ENCODE data around the gene MAP1LC3B. TPM values are rescaled to one million over a fixed set of nuclear protein-coding genes. Genes with fewer than 3 reads are reported as not detected.

MAP1LC3B gene
- total and polyA plus RNA-seq, 2 of the 8 experiments (the other 6 are each of a cell fraction or from before 2014, with no cell fraction given) = 29.5 to 48.5 TPM

DNA sequence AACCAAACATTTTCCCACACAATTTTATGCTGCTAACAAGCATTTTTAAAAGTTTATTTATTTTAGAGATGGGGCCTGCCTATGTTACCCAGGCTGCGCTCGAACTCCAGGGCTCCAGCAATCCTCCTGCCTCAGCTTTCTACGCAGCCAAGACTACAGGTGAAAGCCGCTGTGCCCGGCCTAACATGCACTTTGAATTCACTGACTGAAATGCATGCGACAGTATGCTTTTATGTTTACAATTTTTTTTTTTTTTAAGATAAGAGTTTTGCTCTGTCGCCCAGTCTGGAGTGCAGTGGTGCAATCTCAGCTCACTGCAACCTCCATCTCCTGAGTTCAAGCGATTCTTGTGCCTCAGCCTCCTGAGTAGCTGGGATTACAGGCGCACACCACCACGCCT, 47.8 kb downstream of the MAP1LC3B start:
- H3K79me2 ChIP-seq (ENCODE audit: control insufficient read depth in 1 of 2, insufficient read depth in 2 of 2, low read length in 2 of 2) = no peaks in the 10 kb centered on the region; a peak in 1 of 4 replicates
- no peak for TF ChIP-seq RXRA (IDR thresholded peaks at IDR 0.05; ENCODE audit: insufficient read depth, low read depth, low read length)
- TF ChIP-seq PHF8 (conservative IDR thresholded peaks at IDR 0.05; ENCODE audit: low read depth, low read length) = no peak
- no peak for TF ChIP-seq SP1 (IDR thresholded peaks at IDR 0.05; ENCODE audit: low read depth, low read length)
- TF ChIP-seq POLR2AphosphoS5 (IDR thresholded peaks at IDR 0.05; ENCODE audit: low read depth, low read length) = no peak
- TF ChIP-seq RFX5 (IDR thresholded peaks at IDR 0.05; ENCODE audit: borderline replicate concordance, low read depth, low read length) = no peak
- TF ChIP-seq YY1 (IDR thresholded peaks at IDR 0.05; ENCODE audit: low read depth, low read length) = no peak
- TF ChIP-seq CREB1 (IDR thresholded peaks at IDR 0.05) = no peak
- TF ChIP-seq RNF2 (IDR thresholded peaks at IDR 0.05; ENCODE audit: borderline replicate concordance, low read depth, low read length, missing control alignments, poor library complexity, severe bottlenecking) = no peak
- TF ChIP-seq, protein P1, sequence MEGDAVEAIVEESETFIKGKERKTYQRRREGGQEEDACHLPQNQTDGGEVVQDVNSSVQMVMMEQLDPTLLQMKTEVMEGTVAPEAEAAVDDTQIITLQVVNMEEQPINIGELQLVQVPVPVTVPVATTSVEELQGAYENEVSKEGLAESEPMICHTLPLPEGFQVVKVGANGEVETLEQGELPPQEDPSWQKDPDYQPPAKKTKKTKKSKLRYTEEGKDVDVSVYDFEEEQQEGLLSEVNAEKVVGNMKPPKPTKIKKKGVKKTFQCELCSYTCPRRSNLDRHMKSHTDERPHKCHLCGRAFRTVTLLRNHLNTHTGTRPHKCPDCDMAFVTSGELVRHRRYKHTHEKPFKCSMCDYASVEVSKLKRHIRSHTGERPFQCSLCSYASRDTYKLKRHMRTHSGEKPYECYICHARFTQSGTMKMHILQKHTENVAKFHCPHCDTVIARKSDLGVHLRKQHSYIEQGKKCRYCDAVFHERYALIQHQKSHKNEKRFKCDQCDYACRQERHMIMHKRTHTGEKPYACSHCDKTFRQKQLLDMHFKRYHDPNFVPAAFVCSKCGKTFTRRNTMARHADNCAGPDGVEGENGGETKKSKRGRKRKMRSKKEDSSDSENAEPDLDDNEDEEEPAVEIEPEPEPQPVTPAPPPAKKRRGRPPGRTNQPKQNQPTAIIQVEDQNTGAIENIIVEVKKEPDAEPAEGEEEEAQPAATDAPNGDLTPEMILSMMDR (IDR thresholded peaks at IDR 0.05; ENCODE audit: control extremely low read depth in 1 of 3, insufficient read depth in 1 of 3, low read depth in 1 of 3, low read length in 3 of 3) = no peak
- no peak for TF ChIP-seq JUN (IDR thresholded peaks at IDR 0.05; ENCODE audit: low read depth, low read length)
- no peak for TF ChIP-seq POLR2A (IDR thresholded peaks at IDR 0.05; ENCODE audit: control extremely low read depth in 1 of 2, low read depth in 2 of 2, low read length in 2 of 2)
- no peak for TF ChIP-seq BRCA1 (IDR thresholded peaks at IDR 0.05; ENCODE audit: low read depth, low read length)

More for the DNA sequence above, 47.8 kb downstream of the MAP1LC3B start:
- DNase-seq (ENCODE audit: low read depth in 1 of 2, low spot score in 2 of 2) (no peak), FAIRE-seq (no peak)
- Histone ChIP-seq H4K91ac (replicated peaks; ENCODE audit: insufficient read length, low read length) (no peak overlapping the region), H2BK120ac (replicated peaks; ENCODE audit: low read depth, low read length) (no peak overlapping the region), H2BK12ac (ENCODE audit: low read depth, low read length) (no peak overlapping the region), H3K4ac (replicated peaks; ENCODE audit: insufficient read length, low read depth, low read length) (no peak overlapping the region), H3K23me2 (ENCODE audit: low read depth, low read length) (no peaks in the 10 kb centered on the region), H3K4me2 (ENCODE audit: insufficient read depth in 1 of 2, low read depth in 2 of 2, low read length in 2 of 2) (no peak overlapping the region), H3K27ac (ENCODE audit: low read depth, low read length) (no peak overlapping the region), H3K56ac (replicated peaks; ENCODE audit: insufficient read length, low read depth, low read length) (no peak overlapping the region), H3K18ac (ENCODE audit: extremely low read depth, low read length) (no peak overlapping the region), H3K4me3 (ENCODE audit: extremely low read depth in 1 of 4, insufficient read depth in 2 of 4, low read depth in 3 of 4, low read length in 4 of 4) (no peak overlapping the region), H3K27me3 (replicated peaks in 1 of 4; ENCODE audit: control insufficient read depth in 3 of 4, extremely low read depth in 1 of 4, insufficient read depth in 3 of 4, low read length in 3 of 4) (no peaks in the 10 kb centered on the region), H2BK5ac (ENCODE audit: low read depth, low read length) (no peak overlapping the region), H4K5ac (ENCODE audit: insufficient read length, low read depth, low read length) (no peak overlapping the region), H3K23ac (ENCODE audit: insufficient read length) (no peak overlapping the region), H3K36me3 (ENCODE audit: control insufficient read depth in 2 of 4, insufficient read depth in 4 of 4, low read length in 3 of 4) (peaks cover 0 to 9% (median 5%) of the 10 kb centered on the region in 4 experiments; a peak in 4 of 8 replicates), H3K4me1 (replicated peaks in 1 of 4; ENCODE audit: control insufficient read depth in 3 of 4, insufficient read depth in 4 of 4, low read length in 3 of 4) (peaks cover 0 to 9% (median under 1%) of the 10 kb centered on the region in 4 experiments; a peak in 5 of 7 replicates), H3K14ac (ENCODE audit: insufficient read length) (no peak overlapping the region), H4K8ac (ENCODE audit: extremely low read depth, insufficient read depth, low read length) (no peak overlapping the region), H2AFZ (ENCODE audit: low read length) (no peak overlapping the region), H3K79me1 (ENCODE audit: low read depth, low read length) (peaks cover 3% of the 10 kb centered on the region; the same call in 1 of the 2 replicates), H4K20me1 (replicated peaks in 1 of 2; ENCODE audit: control insufficient read depth in 1 of 2, insufficient read depth in 2 of 2, low read length in 2 of 2) (peaks cover 3 to 4% of the 10 kb centered on the region in 2 experiments), H2BK20ac (ENCODE audit: low read length) (no peak overlapping the region), H3K9me3 (ENCODE audit: insufficient read depth in 2 of 2, low read depth in 1 of 2, low read length in 1 of 2) (peaks cover 3% of the 10 kb centered on the region in 2 experiments; a peak in 2 of 4 replicates), H2AK5ac (ENCODE audit: low read depth, low read length) (no peak overlapping the region), H3K9ac (replicated peaks in 1 of 4; ENCODE audit: extremely low read depth in 1 of 4, low read depth in 3 of 4, low read length in 3 of 4) (no peak overlapping the region), H2BK15ac (ENCODE audit: low read length) (no peak overlapping the region)
- 93% methylated on average over 10 of the region's 10 CpGs; no CpG with 5 or more reads in 1 of the 2 experiments for WGBS, 2 experiments (ENCODE audit: extremely low coverage in 1 of 2, insufficient coverage in 1 of 2, insufficient read length in 1 of 2, insufficient replicate concordance in 2 of 2, low coverage in 1 of 2, low lambda C conversion rate in 2 of 2, missing lambda C conversion rate in 1 of 2)
- POLR2A ChIA-PET (ENCODE audit: partially characterized antibody) = interaction anchor here (0.6 kb wide), 1 partner anchor 894 kb away, joined by 3 read pairs; no protein-coding TSS in a partner anchor
- CTCF ChIA-PET (ENCODE audit: partially characterized antibody) = interaction anchor here (1.9 kb wide), 1 partner anchor 13 kb away, joined by 7 read pairs; no protein-coding TSS in a partner anchor
